C4-2B (cell line): ENCODE results near the gene KCNIP1.

Experiments used
- H3K27ac ChIP-seq: fragments of 450-650 bp; 2 replicates; pipeline ENCODE4 v1.5.1; 2017
- CTCF ChIP-seq: fragments of 450-650 bp; conservative IDR thresholded peaks from 2 replicates; pipeline ENCODE4 v1.5.1; 2017; ENCODE audit warnings: mild to moderate bottlenecking
- ZFX ChIP-seq: fragments of 450-650 bp; IDR thresholded peaks from 2 replicates; pipeline ENCODE4 v1.6.1; 2017

The KCNIP1 gene

GRCh38 chr5:170691657-170692056 is 187.8 kb downstream of the KCNIP1 start:
- H3K27ac ChIP-seq = no peak overlapping the region
- TF ChIP-seq CTCF (no peak; the same call in 1 of the 2 replicates), ZFX (no peak)

- no peak for TF ChIP-seq ZFX
- no peak for TF ChIP-seq CTCF
- H3K27ac ChIP-seq = no peak overlapping the region
Observed at GRCh38 chr5:170693701-170694100, 189.9 kb downstream of the KCNIP1 start.

GRCh38 chr5:170694911-170695310 is 191.1 kb downstream of the KCNIP1 start:
- no peak for TF ChIP-seq CTCF
- TF ChIP-seq ZFX = no peak
- no peak overlapping the region for H3K27ac ChIP-seq

- H3K27ac ChIP-seq = no peak overlapping the region
- no peak for TF ChIP-seq CTCF
- no peak for TF ChIP-seq ZFX
Observed at GRCh38 chr5:170697031-170697430, 193.2 kb downstream of the KCNIP1 start.

GRCh38 chr5:170700503-170700902 is 196.7 kb downstream of the KCNIP1 start:
- no peak for TF ChIP-seq ZFX
- TF ChIP-seq CTCF = no peak
- H3K27ac ChIP-seq = no peak overlapping the region

GRCh38 chr5:170701334-170701733 is 197.5 kb downstream of the KCNIP1 start:
- H3K27ac ChIP-seq = no peak overlapping the region
- TF ChIP-seq ZFX (no peak), CTCF (no peak)

GRCh38 chr5:170704417-170705192 is 200.8 kb downstream of the KCNIP1 start:
- H3K27ac ChIP-seq = no peak overlapping the region
- TF ChIP-seq ZFX = no peak
- no peak for TF ChIP-seq CTCF
